ENCODE measurements around the gene F2RL1. TPM values are rescaled to one million over a fixed set of nuclear protein-coding genes. Genes with fewer than 3 reads are reported as not detected.

F2RL1 gene
- total RNA-seq, 4 donors from 2014 or later, result 0.26 to 1.3 (median 0.85) TPM

GRCh38 chr5:76799588-76799987 is 19.2 kb upstream of the F2RL1 start:
- DNase-seq (ENCODE audit: extremely low spot score), result no peak
- 92% methylated on average over 1 of the region's 1 CpG for WGBS
- Histone ChIP-seq H3K36me3 (no peaks in the 10 kb centered on the region), H3K4me1 (peaks cover 0 to 5% (median 0%) of the 10 kb centered on the region in 4 donors), H3K9me3 (no peaks in the 10 kb centered on the region), H3K27me3 (peaks cover 0 to 3% (median 0%) of the 10 kb centered on the region in 4 donors), H3K27ac (replicated peaks in 1 of 4) (no peak overlapping the region), H3K4me3 (no peak overlapping the region)
- TF ChIP-seq POLR2AphosphoS5 (IDR thresholded peaks at IDR 0.05), result no peak
- TF ChIP-seq CTCF (IDR thresholded peaks at IDR 0.05), result no peak
- TF ChIP-seq EP300 (IDR thresholded peaks at IDR 0.05), result no peak
- no peak for TF ChIP-seq POLR2A (IDR thresholded peaks at IDR 0.05; ENCODE audit: low read depth)
- intact Hi-C loops (cut with DNase I), result no loop called here

- Histone ChIP-seq H3K27ac (replicated peaks in 1 of 4) (no peak overlapping the region), H3K4me1 (peaks cover 0 to 5% (median 0%) of the 10 kb centered on the region in 4 donors), H3K27me3 (peaks cover 0 to 3% (median 0%) of the 10 kb centered on the region in 4 donors), H3K9me3 (no peaks in the 10 kb centered on the region), H3K36me3 (no peaks in the 10 kb centered on the region), H3K4me3 (no peak overlapping the region)
- 97% methylated on average over 3 of the region's 3 CpGs for WGBS
- DNase-seq (ENCODE audit: extremely low spot score), result no peak
- intact Hi-C loops (cut with DNase I), result no loop called here
- TF ChIP-seq POLR2A (IDR thresholded peaks at IDR 0.05; ENCODE audit: low read depth) (no peak), EP300 (IDR thresholded peaks at IDR 0.05) (no peak), POLR2AphosphoS5 (IDR thresholded peaks at IDR 0.05) (no peak), CTCF (IDR thresholded peaks at IDR 0.05) (no peak)
Measured at GRCh38 chr5:76800579-76800978, 18.3 kb upstream of the F2RL1 start.

- WGBS, result 53% methylated on average over 4 of the region's 4 CpGs
- Histone ChIP-seq H3K27me3 (peaks cover 0 to 3% (median 0%) of the 10 kb centered on the region in 4 donors), H3K27ac (replicated peaks in 1 of 4) (no peak overlapping the region), H3K4me1 (peaks cover 0 to 5% (median 0%) of the 10 kb centered on the region in 4 donors), H3K4me3 (no peak overlapping the region), H3K36me3 (no peaks in the 10 kb centered on the region), H3K9me3 (no peaks in the 10 kb centered on the region)
- intact Hi-C loops (cut with DNase I), result no loop called here
- DNase-seq (ENCODE audit: extremely low spot score), result no peak
- TF ChIP-seq POLR2AphosphoS5 (IDR thresholded peaks at IDR 0.05), result no peak
- no peak for TF ChIP-seq EP300 (IDR thresholded peaks at IDR 0.05)
- no peak for TF ChIP-seq POLR2A (IDR thresholded peaks at IDR 0.05; ENCODE audit: low read depth)
- TF ChIP-seq CTCF (IDR thresholded peaks at IDR 0.05), result no peak
Measured at GRCh38 chr5:76801159-76801802, 17.5 kb upstream of the F2RL1 start.

- DNase-seq (ENCODE audit: extremely low spot score), result no peak
- WGBS, result 83% methylated on average over 3 of the region's 3 CpGs
- no peak overlapping the region for H3K27ac ChIP-seq (replicated peaks in 1 of 4)
- peaks cover 0 to 5% (median 0%) of the 10 kb centered on the region in 4 donors for H3K4me1 ChIP-seq
- H3K4me3 ChIP-seq, result no peak overlapping the region
- intact Hi-C loops (cut with DNase I), result no loop called here
- H3K36me3 ChIP-seq, result no peaks in the 10 kb centered on the region
- TF ChIP-seq POLR2A (IDR thresholded peaks at IDR 0.05; ENCODE audit: low read depth) (no peak), EP300 (IDR thresholded peaks at IDR 0.05) (no peak), CTCF (IDR thresholded peaks at IDR 0.05) (no peak), POLR2AphosphoS5 (IDR thresholded peaks at IDR 0.05) (no peak)
- no peaks in the 10 kb centered on the region for H3K9me3 ChIP-seq
- H3K27me3 ChIP-seq, result peaks cover 0 to 3% (median 0%) of the 10 kb centered on the region in 4 donors
Measured at GRCh38 chr5:76801803-76802195, 17.0 kb upstream of the F2RL1 start.
